ENCODE measurements around the gene UXS1. TPM values are rescaled to one million over a fixed set of nuclear protein-coding genes. Genes with fewer than 3 reads are reported as not detected.

The UXS1 gene
- total RNA-seq, 1 experiment from 2014 or later, result 24.5 TPM

GRCh38 chr2:106189764-106190468 is 4.2 kb downstream of the UXS1 start:
- DNase-seq (ENCODE audit: low spot score), result no peak

- DNase-seq (ENCODE audit: low spot score), result no peak
Observed at GRCh38 chr2:106189325-106189724, 4.8 kb downstream of the UXS1 start.

GRCh38 chr2:106187273-106187891 is 6.7 kb downstream of the UXS1 start:
- no peak for DNase-seq (ENCODE audit: low spot score)

GRCh38 chr2:106185475-106186184 is 8.5 kb downstream of the UXS1 start:
- DNase-seq (ENCODE audit: low spot score), result no peak

GRCh38 chr2:106184857-106185256 is 9.2 kb downstream of the UXS1 start:
- no peak for DNase-seq (ENCODE audit: low spot score)

GRCh38 chr2:106184394-106184793 is 9.7 kb downstream of the UXS1 start:
- no peak for DNase-seq (ENCODE audit: low spot score)

GRCh38 chr2:106183101-106183696 is 10.9 kb downstream of the UXS1 start:
- DNase-seq (ENCODE audit: low spot score), result no peak

- no peak for DNase-seq (ENCODE audit: low spot score)
Observed at GRCh38 chr2:106181064-106181463, 13.0 kb downstream of the UXS1 start.

- no peak for DNase-seq (ENCODE audit: low spot score)
Observed at GRCh38 chr2:106180602-106181001, 13.5 kb downstream of the UXS1 start.

GRCh38 chr2:106178716-106179115 is 15.4 kb downstream of the UXS1 start:
- no peak for DNase-seq (ENCODE audit: low spot score)

- no peak for DNase-seq (ENCODE audit: low spot score)
Observed at GRCh38 chr2:106177581-106177980, 16.5 kb downstream of the UXS1 start.

GRCh38 chr2:106176446-106177099 is 17.5 kb downstream of the UXS1 start:
- DNase-seq (ENCODE audit: low spot score), result no peak

GRCh38 chr2:106175086-106175850 is 18.8 kb downstream of the UXS1 start:
- DNase-seq (ENCODE audit: low spot score), result no peak

GRCh38 chr2:106174056-106174455 is 20.0 kb downstream of the UXS1 start:
- no peak for DNase-seq (ENCODE audit: low spot score)

- no peak for DNase-seq (ENCODE audit: low spot score)
Observed at GRCh38 chr2:106172649-106173048, 21.5 kb downstream of the UXS1 start.

- no peak for DNase-seq (ENCODE audit: low spot score)
Observed at GRCh38 chr2:106168657-106169056, 25.4 kb downstream of the UXS1 start.

- DNase-seq (ENCODE audit: low spot score), result no peak
Observed at GRCh38 chr2:106167067-106167466, 27.0 kb downstream of the UXS1 start.

GRCh38 chr2:106165561-106165960 is 28.5 kb downstream of the UXS1 start:
- no peak for DNase-seq (ENCODE audit: low spot score)

- DNase-seq (ENCODE audit: low spot score), result no peak
Observed at GRCh38 chr2:106165029-106165428, 29.1 kb downstream of the UXS1 start.

- no peak for DNase-seq (ENCODE audit: low spot score)
Observed at GRCh38 chr2:106163948-106164545, 30.1 kb downstream of the UXS1 start.
